HG03354 (cell line): ENCODE data around the gene ARMC9.

ENCODE experiments used
- ATAC-seq: cut with Tn5 transposase; IDR thresholded peaks from one replicate; pipeline ENCODE4 v1.9.1; 2021; ENCODE audit warnings: mild to moderate bottlenecking; ENCODE audit not compliant: unreplicated experiment, poor library complexity, severe bottlenecking

Gene ARMC9

GRCh38 chr2:231197706-231198290, 633 bp upstream of the ARMC9 start:
- ATAC-seq: no peak

- no peak for ATAC-seq
These were observed 788 bp downstream of the ARMC9 start for GRCh38 chr2:231199219-231199618.

GRCh38 chr2:231200805-231201474, 2.5 kb downstream of the ARMC9 start:
- ATAC-seq: no peak

- no peak for ATAC-seq
These were observed 3.0 kb downstream of the ARMC9 start for GRCh38 chr2:231201475-231201814.

GRCh38 chr2:231203087-231203486, 4.7 kb downstream of the ARMC9 start:
- ATAC-seq: no peak

- no peak for ATAC-seq
These were observed 5.7 kb downstream of the ARMC9 start for GRCh38 chr2:231204146-231204545.

- ATAC-seq: no peak
These were observed 6.2 kb downstream of the ARMC9 start for GRCh38 chr2:231204581-231204980.

GRCh38 chr2:231207734-231208133, 9.3 kb downstream of the ARMC9 start:
- no peak for ATAC-seq

GRCh38 chr2:231210782-231211181, 12.4 kb downstream of the ARMC9 start:
- no peak for ATAC-seq

- no peak for ATAC-seq
These were observed 13.1 kb downstream of the ARMC9 start for GRCh38 chr2:231211486-231211885.

- no peak for ATAC-seq
These were observed 14.0 kb downstream of the ARMC9 start for GRCh38 chr2:231212329-231212845.

- ATAC-seq: no peak
These were observed 15.7 kb downstream of the ARMC9 start for GRCh38 chr2:231213931-231214642.

- ATAC-seq: no peak
These were observed 19.9 kb downstream of the ARMC9 start for GRCh38 chr2:231218366-231218765.

- ATAC-seq: no peak
These were observed 20.9 kb downstream of the ARMC9 start for GRCh38 chr2:231219289-231219688.

GRCh38 chr2:231221761-231222160, 23.3 kb downstream of the ARMC9 start:
- no peak for ATAC-seq

- peak; percentile 77 for ATAC-seq
These were observed 24.0 kb downstream of the ARMC9 start for GRCh38 chr2:231222318-231223000.

GRCh38 chr2:231223001-231223375, 24.6 kb downstream of the ARMC9 start:
- no peak for ATAC-seq

- no peak for ATAC-seq
These were observed 25.1 kb downstream of the ARMC9 start for GRCh38 chr2:231223458-231223976.

GRCh38 chr2:231227310-231228162, 29.1 kb downstream of the ARMC9 start:
- peak; percentile 55 for ATAC-seq
